Eye (tissue), 1 donor: ENCODE measurements around the gene NTM.
A peak's percentile ranks its signal among the peaks of the same experiment; 100 is the strongest.
"Not testable (repeated sequence)": the region's sequence is repeated elsewhere in the genome, so short reads cannot be mapped to it uniquely, and the experiment has no call there.

ENCODE experiments used
- DNase-seq: peaks from one replicate; pipeline ENCODE4 v3.0.0-alpha.2; 2015

The NTM gene

GRCh38 chr11:131422496-131422895, 52.1 kb downstream of the NTM start:
- DNase-seq = no peak

- DNase-seq = no peak
Observed at GRCh38 chr11:131423688-131424087, 53.3 kb downstream of the NTM start.

- not testable (repeated sequence) for DNase-seq
Observed at GRCh38 chr11:131424257-131424876, 54.0 kb downstream of the NTM start.

GRCh38 chr11:131425285-131425684, 54.9 kb downstream of the NTM start:
- DNase-seq = no peak

GRCh38 chr11:131428853-131429252, 58.4 kb downstream of the NTM start:
- DNase-seq = no peak

GRCh38 chr11:131430473-131431208, 60.2 kb downstream of the NTM start:
- DNase-seq = no peak

GRCh38 chr11:131441051-131441810, 70.8 kb downstream of the NTM start:
- no peak for DNase-seq

- no peak for DNase-seq
Observed at GRCh38 chr11:131446590-131447275, 76.3 kb downstream of the NTM start.

GRCh38 chr11:131447277-131447815, 76.9 kb downstream of the NTM start:
- no peak for DNase-seq

GRCh38 chr11:131447898-131448297, 77.5 kb downstream of the NTM start:
- no peak for DNase-seq

GRCh38 chr11:131449036-131450019, 78.9 kb downstream of the NTM start:
- DNase-seq = peak; percentile 45

GRCh38 chr11:131454490-131454889, 84.1 kb downstream of the NTM start:
- DNase-seq = no peak

- DNase-seq = no peak
Observed at GRCh38 chr11:131454989-131455388, 84.6 kb downstream of the NTM start.

GRCh38 chr11:131455843-131456704, 85.7 kb downstream of the NTM start:
- no peak for DNase-seq

GRCh38 chr11:131457163-131457562, 86.7 kb downstream of the NTM start:
- no peak for DNase-seq

- DNase-seq = no peak
Observed at GRCh38 chr11:131458421-131458820, 88.0 kb downstream of the NTM start.

GRCh38 chr11:131460931-131461330, 90.5 kb downstream of the NTM start:
- no peak for DNase-seq

- DNase-seq = no peak
Observed at GRCh38 chr11:131462622-131463021, 92.2 kb downstream of the NTM start.

- DNase-seq = no peak
Observed at GRCh38 chr11:131463162-131463561, 92.7 kb downstream of the NTM start.

GRCh38 chr11:131463649-131464425, 93.4 kb downstream of the NTM start:
- no peak for DNase-seq
